Raji (cell line): ENCODE measurements around the gene CNNM2.

ENCODE experiments used
- POLR2A ChIP-seq: IDR thresholded peaks from 2 replicates; pipeline ENCODE4 v1.6.1; 2011; ENCODE audit warnings: low read depth, low read length, control low read depth; ENCODE audit not compliant: insufficient read depth

CNNM2 gene

DNA sequence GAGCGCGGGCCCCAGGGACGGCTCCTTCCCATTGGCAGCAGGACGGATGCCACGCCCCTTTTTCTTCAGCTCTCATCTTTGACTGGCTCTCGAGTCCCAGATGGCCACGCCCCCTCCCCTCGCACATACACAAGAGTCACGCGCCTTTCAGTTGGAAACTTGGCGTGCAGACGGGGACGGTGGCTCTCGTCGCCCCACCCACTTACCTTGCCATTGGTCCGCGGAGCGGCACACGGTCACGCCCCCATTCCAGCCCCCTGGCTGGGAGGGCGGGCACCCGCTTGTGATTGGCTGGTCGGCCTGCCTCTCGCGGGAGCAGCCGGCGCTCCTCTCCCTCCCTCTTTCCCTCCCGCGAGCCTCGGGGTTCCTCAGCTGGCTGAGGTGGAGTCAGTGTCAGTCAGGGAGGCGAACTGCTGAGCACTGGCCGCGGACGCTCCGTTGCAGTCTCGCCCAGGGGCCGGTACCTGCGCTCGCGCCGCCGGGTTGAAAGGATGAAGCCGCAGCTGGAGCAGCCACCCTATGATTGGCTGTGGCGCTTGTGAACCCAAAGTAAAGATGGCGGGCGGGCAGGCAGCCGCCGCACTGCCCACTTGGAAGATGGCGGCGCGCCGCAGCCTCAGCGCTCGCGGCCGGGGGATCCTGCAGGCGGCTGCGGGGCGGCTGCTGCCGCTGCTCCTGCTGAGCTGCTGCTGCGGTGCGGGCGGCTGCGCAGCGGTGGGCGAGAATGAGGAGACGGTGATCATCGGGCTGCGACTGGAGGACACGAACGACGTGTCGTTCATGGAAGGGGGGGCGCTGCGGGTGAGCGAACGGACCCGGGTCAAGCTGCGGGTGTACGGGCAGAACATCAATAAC is at the start of gene CNNM2:
CNNM2 (plus strand) TSS at position 333 of the 855 bp plus-strand sequence; CDS start at position 520, 187 bp downstream.
- TF ChIP-seq POLR2A, result peak; percentile 50

DNA sequence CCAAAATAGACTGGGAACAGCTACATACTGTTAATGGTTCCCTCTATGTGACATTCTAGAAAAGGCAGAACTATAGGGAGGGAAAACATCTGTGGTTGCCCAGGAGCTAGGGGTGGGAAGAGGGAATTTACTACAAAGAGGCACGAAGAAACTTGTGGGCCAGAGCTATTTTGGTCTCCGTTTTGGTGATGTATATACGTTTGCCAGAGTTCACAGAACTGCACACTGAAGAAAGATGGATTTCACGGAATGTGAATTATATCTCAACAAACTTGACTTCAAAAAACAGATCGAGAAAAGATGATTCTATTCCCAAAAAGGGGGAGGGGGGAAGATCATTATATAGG is 49.2 kb upstream of the CNNM2 start:
- TF ChIP-seq POLR2A, result no peak

DNA sequence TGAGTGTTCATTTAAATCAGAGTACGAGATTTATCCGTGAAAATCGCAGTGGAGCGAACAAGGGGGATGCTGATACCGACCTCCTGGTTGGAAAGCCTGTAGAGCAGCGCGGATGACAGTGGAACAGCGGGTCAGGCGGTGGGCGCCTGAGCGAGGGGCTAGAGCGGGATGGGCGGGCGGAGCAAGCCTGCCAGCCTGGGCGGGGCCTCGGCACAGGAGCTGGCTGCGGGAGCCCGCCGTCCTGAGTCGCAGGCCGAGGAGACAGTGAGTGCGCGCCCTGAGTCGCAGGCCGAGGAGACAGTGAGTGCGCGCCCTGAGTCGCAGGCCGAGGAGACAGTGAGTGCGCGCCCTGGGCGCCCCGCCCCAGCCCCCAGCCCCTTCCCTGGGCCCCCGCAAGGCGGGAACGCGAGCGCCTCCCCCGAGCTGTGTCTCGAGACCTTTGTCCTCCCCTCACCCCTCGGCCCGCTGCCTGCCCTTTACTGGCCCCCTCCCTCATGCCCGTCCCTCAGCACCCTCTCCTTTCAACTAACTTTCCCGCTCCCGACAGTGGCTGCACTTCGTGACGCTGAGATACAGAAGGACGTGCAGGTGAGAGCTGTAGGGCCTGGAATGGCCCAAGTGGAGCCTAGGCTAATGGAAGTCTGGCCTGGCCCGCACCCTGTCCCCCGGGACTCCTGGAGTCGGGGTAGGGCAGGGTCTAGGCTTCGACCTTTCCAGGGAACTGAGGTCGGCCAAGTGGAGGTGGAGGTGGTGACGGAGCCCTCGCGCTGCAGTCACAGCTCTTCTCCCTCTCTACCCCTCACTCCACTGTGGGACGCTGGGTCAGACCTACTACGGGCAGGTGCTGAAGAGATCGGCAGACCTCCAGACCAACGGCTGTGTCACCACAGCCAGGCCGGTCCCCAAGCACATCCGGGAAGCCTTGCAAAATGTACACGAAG is 48.6 kb upstream of the CNNM2 start, which contains the start of gene AS3MT:
AS3MT (plus strand) TSS at position 213 of the 941 bp plus-strand sequence; CDS start at position 336, 123 bp downstream.
- TF ChIP-seq POLR2A, result no peak

DNA sequence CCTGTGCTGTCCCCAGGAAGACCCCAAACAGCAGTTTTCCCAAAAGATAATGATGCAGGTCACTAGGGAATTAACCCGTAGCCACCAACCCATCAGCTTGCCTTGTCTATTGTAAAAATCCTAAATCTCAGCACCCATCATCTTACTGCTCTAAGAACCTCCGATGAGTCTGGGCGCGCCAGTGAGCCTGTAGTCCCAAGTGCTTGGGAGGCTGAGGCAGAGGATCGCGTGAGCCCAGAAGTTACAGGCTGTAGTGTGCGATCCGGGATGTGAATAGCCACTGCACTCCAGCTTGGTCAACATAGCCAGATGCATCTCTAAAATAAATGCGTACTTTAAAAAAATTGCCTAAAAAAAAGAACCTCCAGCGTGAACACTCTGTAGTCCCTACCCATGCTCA is 47.9 kb upstream of the CNNM2 start:
- TF ChIP-seq POLR2A, result no peak

DNA sequence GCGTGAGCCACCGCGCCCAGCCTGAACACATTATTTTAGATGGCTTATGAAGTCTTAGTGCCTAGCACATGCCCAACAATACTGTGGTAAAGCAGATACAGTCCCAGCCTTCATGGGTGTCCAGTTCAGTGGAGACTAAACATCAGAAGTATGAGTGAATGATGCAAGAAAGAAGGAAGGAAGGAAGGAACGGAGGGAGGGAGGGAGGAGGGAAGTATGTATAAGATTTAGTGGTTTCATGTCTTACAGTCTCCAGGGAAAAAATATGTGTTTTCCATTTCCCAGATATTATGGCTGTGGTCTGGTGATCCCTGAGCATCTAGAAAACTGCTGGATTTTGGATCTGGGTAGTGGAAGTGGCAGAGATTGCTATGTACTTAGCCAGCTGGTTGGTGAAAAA is 45.9 kb upstream of the CNNM2 start:
- no peak for TF ChIP-seq POLR2A

DNA sequence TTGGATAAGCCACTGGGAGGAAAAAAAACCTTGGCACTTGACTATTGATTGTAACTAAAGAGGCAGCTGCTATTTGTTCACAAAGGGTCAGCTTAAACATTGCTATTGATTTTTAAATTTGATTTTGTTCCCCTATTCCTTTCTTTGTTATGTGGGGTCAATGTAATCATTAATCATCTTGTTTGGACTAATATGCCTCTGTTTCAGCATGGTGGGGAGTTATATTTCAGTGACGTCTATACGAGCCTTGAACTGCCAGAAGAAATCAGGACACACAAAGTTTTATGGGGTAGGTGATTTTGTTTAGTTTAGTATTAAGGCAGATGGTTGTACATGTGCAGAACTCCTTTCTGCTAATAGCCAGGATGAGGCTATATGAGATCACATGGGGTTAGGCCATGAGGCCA is 41.3 kb upstream of the CNNM2 start:
- no peak for TF ChIP-seq POLR2A

DNA sequence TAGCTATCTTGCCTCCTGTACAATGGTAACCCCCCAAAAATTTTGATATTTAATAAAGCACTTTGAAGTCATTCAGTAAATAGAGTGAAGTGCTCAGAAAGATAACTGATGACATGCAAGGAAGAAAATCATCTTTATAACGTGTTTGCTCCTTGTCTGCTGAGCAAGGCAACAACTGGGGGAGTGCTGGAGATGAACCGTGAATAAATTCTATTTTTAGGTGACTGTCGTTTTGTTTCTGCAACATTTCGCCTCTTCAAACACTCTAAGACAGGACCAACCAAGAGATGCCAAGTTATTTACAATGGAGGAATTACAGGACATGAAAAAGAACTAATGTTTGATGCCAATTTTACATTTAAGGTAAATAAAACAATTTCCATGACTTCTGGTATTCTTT is 39.5 kb upstream of the CNNM2 start:
- no peak for TF ChIP-seq POLR2A

DNA sequence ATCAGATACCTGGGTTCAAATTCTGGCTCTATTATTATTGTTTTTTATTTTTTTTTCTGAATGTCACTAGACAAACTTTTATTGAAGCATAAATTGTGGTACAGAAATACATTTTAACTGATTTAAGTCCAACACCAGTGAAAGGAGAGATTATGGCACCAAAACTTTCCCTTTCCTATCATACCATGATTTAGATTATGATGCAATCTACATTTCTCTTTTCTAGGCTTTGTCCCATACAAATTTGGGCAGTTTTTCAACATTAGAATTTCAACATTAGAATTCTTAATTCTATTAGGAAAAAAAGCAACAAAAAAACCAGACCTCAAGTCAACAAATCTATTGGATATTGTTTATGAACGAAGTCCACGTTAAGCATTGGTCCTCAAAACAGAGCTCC is 37.8 kb upstream of the CNNM2 start:
- TF ChIP-seq POLR2A, result no peak

DNA sequence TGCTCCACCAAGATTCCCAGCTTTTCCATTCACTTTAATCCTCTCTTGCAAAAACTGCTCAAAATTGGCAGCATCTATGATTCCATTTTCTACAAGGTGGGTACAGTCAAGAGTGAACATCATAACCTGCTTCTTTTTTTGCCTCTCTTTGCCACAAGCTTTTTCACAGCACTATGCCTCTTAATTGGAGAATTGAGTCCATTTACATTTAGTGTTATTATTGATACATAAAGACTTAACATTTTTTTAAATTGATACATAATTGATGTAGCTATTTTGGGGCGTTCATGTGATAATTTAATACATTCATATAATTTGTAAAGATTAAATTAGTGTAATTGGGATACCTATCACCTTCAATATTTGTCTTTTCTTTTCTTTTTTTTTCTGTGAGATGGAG is 30.0 kb upstream of the CNNM2 start:
- no peak for TF ChIP-seq POLR2A

DNA sequence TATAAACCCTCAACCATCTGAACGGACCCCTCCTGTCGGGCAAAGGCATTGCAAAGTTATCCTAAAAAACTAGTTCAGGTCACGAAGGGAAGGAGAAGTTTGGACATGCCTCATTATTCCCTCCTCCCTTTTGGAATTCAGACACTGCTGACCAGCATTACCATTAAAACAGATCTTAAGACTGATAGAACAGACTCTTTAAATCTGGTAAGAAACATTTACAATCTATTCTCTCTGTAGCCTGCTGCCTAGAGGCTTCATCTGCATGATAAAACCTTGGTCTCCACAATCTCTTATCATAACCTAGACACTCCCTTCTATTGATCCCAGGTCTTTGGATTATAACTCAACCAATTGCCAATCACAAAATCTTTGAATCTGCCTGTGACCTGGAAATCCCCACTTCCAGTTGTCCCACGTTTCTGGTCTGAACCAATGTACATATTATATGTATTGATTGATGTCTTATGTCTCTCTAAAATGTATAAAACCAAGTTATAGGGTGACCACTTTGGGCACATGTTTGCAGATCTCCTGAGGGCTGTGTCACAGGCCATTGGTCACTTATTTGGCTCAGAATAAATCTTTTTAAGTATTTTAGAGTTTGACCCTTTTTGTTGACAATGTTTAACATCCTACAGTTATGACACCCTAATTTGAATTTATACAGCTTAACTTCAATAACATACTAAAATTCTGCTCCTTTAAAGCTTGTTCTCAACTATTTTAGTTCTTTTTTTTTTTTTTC is 23.5 kb upstream of the CNNM2 start:
- TF ChIP-seq POLR2A, result no peak

DNA sequence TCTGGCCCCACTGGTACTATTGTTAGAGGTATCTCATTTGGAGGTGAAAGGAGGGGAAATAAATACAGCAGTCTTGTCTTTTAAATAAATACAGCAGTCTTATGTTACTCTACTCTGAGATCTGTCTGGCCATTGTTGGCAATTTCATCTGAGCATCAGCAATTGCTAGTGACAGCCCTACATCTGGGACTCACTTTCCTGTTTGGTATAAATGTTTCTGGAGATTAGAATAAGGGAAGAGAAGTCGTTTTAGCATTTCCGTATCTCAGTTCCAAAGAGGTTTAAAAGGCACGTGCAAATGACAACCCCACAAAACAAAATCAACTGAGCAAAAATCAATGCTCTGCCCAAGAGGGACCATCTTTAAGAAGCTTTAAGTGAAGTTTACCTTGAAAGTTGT is 18.1 kb upstream of the CNNM2 start:
- no peak for TF ChIP-seq POLR2A

DNA sequence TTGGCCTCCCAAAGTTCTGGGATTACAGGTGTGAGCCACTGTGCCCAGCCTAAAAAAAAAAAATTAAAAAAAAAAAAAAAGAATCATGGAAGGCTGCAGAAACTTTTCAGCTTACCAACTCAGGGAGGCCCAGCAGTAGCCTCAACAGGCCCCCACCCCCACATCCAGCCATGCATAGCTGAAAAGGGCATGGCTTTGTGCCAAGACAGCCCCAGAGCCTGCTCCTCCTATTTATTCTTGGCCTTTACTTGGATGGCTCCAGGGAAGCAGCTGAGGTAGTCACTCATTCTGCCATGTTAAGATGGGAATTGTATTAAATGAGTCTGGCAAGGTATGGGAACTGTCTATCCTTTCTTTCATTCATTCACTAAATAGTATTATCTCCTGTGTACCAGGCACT is 13.7 kb upstream of the CNNM2 start:
- no peak for TF ChIP-seq POLR2A

DNA sequence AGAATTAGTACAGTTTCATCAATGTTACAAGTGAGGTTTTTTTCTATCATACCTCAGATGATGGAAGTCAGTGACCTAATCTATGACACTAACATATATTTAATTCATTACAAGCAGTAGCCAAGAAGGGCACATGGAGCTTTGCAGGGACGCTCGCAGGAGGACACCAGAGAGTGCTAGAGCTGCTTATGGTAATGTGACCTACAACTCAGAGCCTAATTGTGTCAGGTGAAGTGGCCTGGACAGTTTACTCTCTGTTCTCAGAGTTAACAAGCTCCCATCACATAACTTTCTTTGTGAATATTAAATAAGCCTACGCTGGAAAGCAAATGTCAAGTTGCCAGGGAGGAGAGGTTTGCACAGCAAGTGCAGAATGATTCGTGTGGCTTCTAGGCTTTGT is 11.6 kb upstream of the CNNM2 start:
- TF ChIP-seq POLR2A, result no peak

DNA sequence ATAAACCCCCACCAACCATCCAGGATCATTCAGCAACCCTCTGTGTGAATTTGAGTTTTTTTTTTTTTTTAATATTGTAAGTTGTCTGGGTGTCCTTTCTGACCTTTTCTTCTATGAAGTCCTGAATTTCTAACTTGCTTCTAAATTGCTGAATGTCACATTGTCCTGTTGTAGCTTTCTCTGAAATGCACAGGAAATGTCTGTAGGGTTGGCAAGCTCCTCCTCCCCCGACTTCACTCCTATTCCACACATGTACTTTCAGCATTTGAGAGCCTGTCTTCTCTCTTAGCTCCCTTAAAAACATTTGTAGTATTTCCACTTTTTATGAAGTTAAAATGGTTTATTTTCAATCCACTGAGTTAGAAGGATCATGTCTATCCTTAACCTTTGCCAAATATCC is 3.3 kb upstream of the CNNM2 start:
- no peak for TF ChIP-seq POLR2A

DNA sequence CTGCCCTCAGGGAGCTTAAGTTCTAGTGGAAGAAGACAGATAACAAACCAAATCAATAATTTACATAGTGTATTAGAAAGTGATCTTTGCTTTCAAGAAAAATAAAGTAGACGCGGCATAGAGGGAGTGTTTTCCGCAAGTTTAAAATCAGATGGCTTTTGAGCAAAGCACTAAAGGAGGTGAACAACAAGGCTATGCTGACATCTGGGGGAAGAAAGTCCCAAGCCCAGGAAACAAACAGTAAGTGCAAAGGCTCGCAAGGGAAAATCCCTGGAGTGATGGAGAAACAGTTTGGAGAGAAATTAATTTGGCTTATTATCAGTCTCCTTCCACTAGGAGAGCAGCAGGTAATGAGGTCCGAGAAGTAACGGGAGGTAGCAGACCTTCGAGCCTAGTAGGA is 1.9 kb upstream of the CNNM2 start:
- TF ChIP-seq POLR2A, result no peak
